GM21528 (cell line): Measurements from ENCODE around the gene NOL4.

Experiments used
- ATAC-seq: cut with Tn5 transposase; IDR thresholded peaks from one replicate; pipeline ENCODE4 v1.9.1; 2021; ENCODE audit warnings: mild to moderate bottlenecking, moderate library complexity; ENCODE audit not compliant: unreplicated experiment, low FRiP score

Gene NOL4

DNA sequence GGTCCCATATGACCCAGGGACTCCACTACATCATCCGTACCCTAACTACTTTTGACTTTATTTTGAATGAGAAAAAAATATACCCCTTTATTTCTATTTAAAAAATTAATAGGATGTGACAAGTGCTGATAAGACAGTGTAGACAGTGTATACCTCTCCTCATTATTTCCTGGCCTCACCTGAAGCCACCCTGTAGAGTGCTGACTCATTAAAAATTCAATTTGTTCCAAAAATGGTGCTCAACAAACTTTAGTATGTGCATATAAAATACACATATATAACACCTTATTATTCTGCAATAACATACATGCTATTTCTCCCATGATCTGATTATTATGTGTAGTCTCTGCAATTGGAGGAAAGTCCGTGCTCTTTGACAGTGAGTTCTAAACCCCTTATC is 20.8 kb downstream of the NOL4 start:
- no peak for ATAC-seq

DNA sequence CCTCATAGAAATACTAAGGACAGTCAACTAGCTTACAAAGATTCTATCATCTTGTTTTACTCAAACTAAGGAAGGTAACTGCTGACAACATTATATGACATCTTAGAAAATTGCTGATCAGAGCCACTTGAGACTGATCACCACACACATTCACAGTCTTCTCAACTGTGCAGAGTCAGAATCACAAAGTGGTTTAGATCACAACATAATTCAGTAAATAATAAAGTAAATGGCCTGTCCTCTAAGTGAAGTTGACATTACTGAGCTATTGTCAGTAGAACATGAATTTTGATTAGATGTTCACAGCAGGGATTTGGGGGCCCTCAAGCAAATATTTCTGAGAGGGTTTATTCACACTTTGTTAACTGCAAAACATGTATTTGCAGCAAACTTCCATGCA is 28.5 kb downstream of the NOL4 start:
- no peak for ATAC-seq

DNA sequence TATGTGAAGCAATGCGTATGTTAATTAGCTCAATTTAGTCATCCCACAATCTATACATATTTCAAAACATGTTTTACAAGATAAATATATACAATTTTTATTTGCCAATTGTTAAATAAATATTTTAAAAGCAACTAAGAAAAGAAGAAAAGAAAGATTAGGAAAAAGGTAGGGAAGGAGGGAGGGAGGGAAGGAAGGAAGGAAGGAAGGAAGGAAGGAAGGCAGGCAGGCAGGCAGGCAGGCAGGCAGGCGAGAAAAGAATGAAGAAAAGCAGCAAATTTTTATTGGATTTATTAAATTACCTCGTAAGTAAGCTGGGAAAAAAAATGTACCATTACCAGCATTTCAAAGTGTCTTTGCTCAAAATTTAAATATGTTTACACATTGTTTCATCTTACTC is 30.5 kb downstream of the NOL4 start:
- ATAC-seq = no peak

- ATAC-seq = no peak
Observed at GRCh38 chr18:34189656-34190435, 34.9 kb downstream of the NOL4 start.
